HepG2 (cell line): ENCODE data around the gene PRDM10. TPM values are rescaled to one million over a fixed set of nuclear protein-coding genes. Genes with fewer than 3 reads are reported as not detected.

ENCODE experiments used
- BCL6 ChIP-seq: IDR thresholded peaks from 2 replicates; pipeline ENCODE4 v1.6.1; 2016; ENCODE audit warnings: missing genetic modification reagents, missing compliant biosample characterization
- CREB1 ChIP-seq, 2 experiments: fragments of 450-650 bp in 1 of 2; IDR thresholded peaks; 2 replicates each; pipeline ENCODE4 v1.6.1; 2016 to 2017; ENCODE audit warnings: control low read depth in 1 of 2, mild to moderate bottlenecking in 1 of 2, missing compliant biosample characterization in 1 of 2, missing genetic modification characterization in 1 of 2
- HDAC6 ChIP-seq: fragments of 200-600 bp; sonication (generic); IDR thresholded peaks from 2 replicates; pipeline ENCODE4 v1.7.0; 2017; ENCODE audit warnings: mild to moderate bottlenecking, antibody characterized with exemption, low read length, low read depth
- MIER3 ChIP-seq: IDR thresholded peaks from 2 replicates; pipeline ENCODE4 v1.6.1; 2016; ENCODE audit warnings: missing compliant biosample characterization, borderline replicate concordance
- NFE2 ChIP-seq: sonication (generic); formaldehyde crosslinking; IDR thresholded peaks from 2 replicates; pipeline ENCODE4 v1.4.0; 2020; ENCODE audit warnings: missing genetic modification reagents
- NFIB ChIP-seq: sonication (generic); formaldehyde crosslinking; IDR thresholded peaks from 2 replicates; pipeline ENCODE4 v1.9.0; 2021; ENCODE audit warnings: missing genetic modification reagents, mild to moderate bottlenecking, borderline replicate concordance
- NR2F2 ChIP-seq: IDR thresholded peaks from 2 replicates; pipeline ENCODE4 v1.6.1; 2012; ENCODE audit warnings: low read depth, inconsistent platforms, borderline replicate concordance
- NR3C1 ChIP-seq: sonication (generic); formaldehyde crosslinking; IDR thresholded peaks from 2 replicates; pipeline ENCODE4 v1.4.0; 2020; ENCODE audit warnings: missing genetic modification reagents
- RXRB ChIP-seq: IDR thresholded peaks from 2 replicates; pipeline ENCODE4 v1.6.1; 2016; ENCODE audit warnings: borderline replicate concordance, missing genetic modification reagents, missing compliant biosample characterization
- SNAPC2 ChIP-seq: sonication (generic); formaldehyde crosslinking; IDR thresholded peaks from 2 replicates; pipeline ENCODE4 v1.8.1; 2022; ENCODE audit warnings: mild to moderate bottlenecking, missing genetic modification reagents
- SOX13 ChIP-seq, 3 experiments: fragments of 450-650 bp in 1 of 3; sonication (generic) in 1 of 3; formaldehyde crosslinking in 1 of 3; IDR thresholded peaks in 2 of 3; conservative IDR thresholded peaks in 1 of 3; 2 replicates each; pipeline versions ENCODE4 v1.5.0 to v1.6.1; 2016 to 2020; ENCODE audit warnings: antibody characterized with exemption in 1 of 3, mild to moderate bottlenecking in 1 of 3, missing compliant biosample characterization in 1 of 3, missing genetic modification reagents in 1 of 3, moderate library complexity in 1 of 3
- TBX3 ChIP-seq: fragments of 450-650 bp; IDR thresholded peaks from 2 replicates; pipeline ENCODE4 v1.6.1; 2017; ENCODE audit warnings: antibody characterized with exemption, mild to moderate bottlenecking, inconsistent platforms, borderline replicate concordance
- ZBTB20 ChIP-seq: sonication (generic); formaldehyde crosslinking; IDR thresholded peaks from 2 replicates; pipeline ENCODE4 v1.8.1; 2023; ENCODE audit warnings: missing genetic modification reagents, low read depth, mild to moderate bottlenecking, borderline replicate concordance
- ZNF431 ChIP-seq: sonication (generic); formaldehyde crosslinking; IDR thresholded peaks from 2 replicates; pipeline ENCODE4 v1.9.0; 2022; ENCODE audit warnings: missing genetic modification reagents, low read depth, mild to moderate bottlenecking, borderline replicate concordance
- ZNF547 ChIP-seq: sonication (generic); formaldehyde crosslinking; IDR thresholded peaks from 2 replicates; pipeline ENCODE4 v1.5.1; 2020; ENCODE audit warnings: mild to moderate bottlenecking, missing genetic modification reagents
- ZNF678 ChIP-seq: sonication (generic); formaldehyde crosslinking; IDR thresholded peaks from 2 replicates; pipeline ENCODE4 v1.4.0; 2020; ENCODE audit warnings: mild to moderate bottlenecking, missing genetic modification reagents
- polyA plus RNA-seq, 8 experiments: library from polyadenylated mRNA; depleted of rRNA in 3 of 8; stranded (reverse) in 7 of 8; unstranded in 1 of 8; fragments of >200 nt; fragmentation: Illumina TruSeq in 4 of 8; extraction: Trizol in 4 of 8; gene quantifications; 2 replicates each; pipeline versions ENCODE4 v1.2.1 to v1.2.3, GENCODE V29; 2011 to 2016; ENCODE audit warnings: low read depth in 4 of 8, missing spikeins in 1 of 8, mixed read lengths in 1 of 8; ENCODE audit not compliant: insufficient read depth in 1 of 8
- total RNA-seq, 5 experiments: library from RNA; depleted of rRNA; stranded (reverse); fragments of >200 nt; fragmentation: Illumina TruSeq; extraction: Trizol; gene quantifications; 2 replicates each; pipeline ENCODE4 v1.2.3, GENCODE V29; 2016; ENCODE audit warnings: low read depth in 1 of 5
- TF ChIP-seq, protein P1 (sequence below): IDR thresholded peaks from 2 replicates; pipeline ENCODE4 v1.6.1; 2016; ENCODE audit warnings: low read depth, control low read depth
- TF ChIP-seq, protein P2 (sequence below): sonication (generic); formaldehyde crosslinking; IDR thresholded peaks from 2 replicates; pipeline ENCODE4 v1.4.0; 2020; ENCODE audit warnings: missing genetic modification reagents
- TF ChIP-seq, protein P3 (sequence below): IDR thresholded peaks from 2 replicates; pipeline ENCODE4 v1.4.0; 2020; ENCODE audit warnings: mild to moderate bottlenecking, missing genetic modification reagents
- TF ChIP-seq, protein P4 (sequence below): sonication (generic); formaldehyde crosslinking; conservative IDR thresholded peaks from 2 replicates; pipeline ENCODE4 v1.4.0; 2020; ENCODE audit warnings: mild to moderate bottlenecking, missing genetic modification reagents, moderate library complexity

The PRDM10 gene
- total and polyA plus RNA-seq, 2 of the 13 experiments (the other 11 are each of a cell fraction or from before 2014, with no cell fraction given), result 5.7 to 5.8 TPM

DNA sequence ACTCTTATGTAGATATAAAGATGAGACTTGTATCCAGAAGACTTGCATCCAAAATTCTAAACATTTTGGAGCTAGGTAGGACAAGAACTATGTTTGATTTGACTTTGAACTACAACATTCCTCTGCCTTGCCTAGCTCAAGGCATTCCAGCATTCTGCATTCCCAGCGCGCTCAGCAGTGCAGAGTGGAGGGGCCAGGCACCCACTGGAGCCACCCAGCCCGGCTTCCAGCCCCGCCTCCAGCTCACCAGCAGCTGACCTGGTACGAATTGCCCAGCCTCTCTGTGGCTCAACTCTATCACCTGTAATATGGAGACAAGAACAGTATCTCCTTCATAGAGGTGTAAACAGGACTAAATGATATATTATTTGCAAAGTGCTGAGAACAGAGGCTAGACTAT, 28.8 kb downstream of the PRDM10 start (continued):
- TF ChIP-seq MIER3 (CRISPR knock-in tag) (no peak), NFIB (CRISPR knock-in tag) (no peak), ZNF431 (no peak), HDAC6 (no peak), TBX3 (no peak), SNAPC2 (no peak), ZNF678 (no peak), ZNF547 (CRISPR knock-in tag) (no peak), NR2F2 (no peak), RXRB (CRISPR knock-in tag) (no peak; the same call in 1 of the 2 replicates), NFE2 (CRISPR knock-in tag) (no peak), BCL6 (CRISPR knock-in tag) (0 out of 2 replicates have a peak, but pooled peaks have one; percentile 48), ZBTB20 (CRISPR knock-in tag) (no peak), NR3C1 (no peak), CREB1 (IDR thresholded peaks at IDR 0.05) (no peak), CREB1 (CRISPR knock-in tag; IDR thresholded peaks at IDR 0.05) (0 out of 2 replicates have a peak, but pooled peaks have one; percentile 9), SOX13 (IDR thresholded peaks at IDR 0.05) (no peak), SOX13 (CRISPR knock-in tag; conservative IDR thresholded peaks at IDR 0.05 in 1 of 2, IDR thresholded peaks at IDR 0.05 in 1 of 2) (peak in 1 of 2 experiments; percentile 43; a peak in 1 of 4 replicates)
- TF ChIP-seq, protein P1, sequence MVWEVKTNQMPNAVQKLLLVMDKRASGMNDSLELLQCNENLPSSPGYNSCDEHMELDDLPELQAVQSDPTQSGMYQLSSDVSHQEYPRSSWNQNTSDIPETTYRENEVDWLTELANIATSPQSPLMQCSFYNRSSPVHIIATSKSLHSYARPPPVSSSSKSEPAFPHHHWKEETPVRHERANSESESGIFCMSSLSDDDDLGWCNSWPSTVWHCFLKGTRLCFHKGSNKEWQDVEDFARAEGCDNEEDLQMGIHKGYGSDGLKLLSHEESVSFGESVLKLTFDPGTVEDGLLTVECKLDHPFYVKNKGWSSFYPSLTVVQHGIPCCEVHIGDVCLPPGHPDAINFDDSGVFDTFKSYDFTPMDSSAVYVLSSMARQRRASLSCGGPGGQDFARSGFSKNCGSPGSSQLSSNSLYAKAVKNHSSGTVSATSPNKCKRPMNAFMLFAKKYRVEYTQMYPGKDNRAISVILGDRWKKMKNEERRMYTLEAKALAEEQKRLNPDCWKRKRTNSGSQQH (CRISPR knock-in tag), result no peak
- TF ChIP-seq, protein P2, sequence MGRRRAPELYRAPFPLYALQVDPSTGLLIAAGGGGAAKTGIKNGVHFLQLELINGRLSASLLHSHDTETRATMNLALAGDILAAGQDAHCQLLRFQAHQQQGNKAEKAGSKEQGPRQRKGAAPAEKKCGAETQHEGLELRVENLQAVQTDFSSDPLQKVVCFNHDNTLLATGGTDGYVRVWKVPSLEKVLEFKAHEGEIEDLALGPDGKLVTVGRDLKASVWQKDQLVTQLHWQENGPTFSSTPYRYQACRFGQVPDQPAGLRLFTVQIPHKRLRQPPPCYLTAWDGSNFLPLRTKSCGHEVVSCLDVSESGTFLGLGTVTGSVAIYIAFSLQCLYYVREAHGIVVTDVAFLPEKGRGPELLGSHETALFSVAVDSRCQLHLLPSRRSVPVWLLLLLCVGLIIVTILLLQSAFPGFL (CRISPR knock-in tag), result no peak
- TF ChIP-seq, protein P3, sequence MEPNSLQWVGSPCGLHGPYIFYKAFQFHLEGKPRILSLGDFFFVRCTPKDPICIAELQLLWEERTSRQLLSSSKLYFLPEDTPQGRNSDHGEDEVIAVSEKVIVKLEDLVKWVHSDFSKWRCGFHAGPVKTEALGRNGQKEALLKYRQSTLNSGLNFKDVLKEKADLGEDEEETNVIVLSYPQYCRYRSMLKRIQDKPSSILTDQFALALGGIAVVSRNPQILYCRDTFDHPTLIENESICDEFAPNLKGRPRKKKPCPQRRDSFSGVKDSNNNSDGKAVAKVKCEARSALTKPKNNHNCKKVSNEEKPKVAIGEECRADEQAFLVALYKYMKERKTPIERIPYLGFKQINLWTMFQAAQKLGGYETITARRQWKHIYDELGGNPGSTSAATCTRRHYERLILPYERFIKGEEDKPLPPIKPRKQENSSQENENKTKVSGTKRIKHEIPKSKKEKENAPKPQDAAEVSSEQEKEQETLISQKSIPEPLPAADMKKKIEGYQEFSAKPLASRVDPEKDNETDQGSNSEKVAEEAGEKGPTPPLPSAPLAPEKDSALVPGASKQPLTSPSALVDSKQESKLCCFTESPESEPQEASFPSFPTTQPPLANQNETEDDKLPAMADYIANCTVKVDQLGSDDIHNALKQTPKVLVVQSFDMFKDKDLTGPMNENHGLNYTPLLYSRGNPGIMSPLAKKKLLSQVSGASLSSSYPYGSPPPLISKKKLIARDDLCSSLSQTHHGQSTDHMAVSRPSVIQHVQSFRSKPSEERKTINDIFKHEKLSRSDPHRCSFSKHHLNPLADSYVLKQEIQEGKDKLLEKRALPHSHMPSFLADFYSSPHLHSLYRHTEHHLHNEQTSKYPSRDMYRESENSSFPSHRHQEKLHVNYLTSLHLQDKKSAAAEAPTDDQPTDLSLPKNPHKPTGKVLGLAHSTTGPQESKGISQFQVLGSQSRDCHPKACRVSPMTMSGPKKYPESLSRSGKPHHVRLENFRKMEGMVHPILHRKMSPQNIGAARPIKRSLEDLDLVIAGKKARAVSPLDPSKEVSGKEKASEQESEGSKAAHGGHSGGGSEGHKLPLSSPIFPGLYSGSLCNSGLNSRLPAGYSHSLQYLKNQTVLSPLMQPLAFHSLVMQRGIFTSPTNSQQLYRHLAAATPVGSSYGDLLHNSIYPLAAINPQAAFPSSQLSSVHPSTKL (CRISPR knock-in tag), result peak; percentile 68
- TF ChIP-seq, protein P4, sequence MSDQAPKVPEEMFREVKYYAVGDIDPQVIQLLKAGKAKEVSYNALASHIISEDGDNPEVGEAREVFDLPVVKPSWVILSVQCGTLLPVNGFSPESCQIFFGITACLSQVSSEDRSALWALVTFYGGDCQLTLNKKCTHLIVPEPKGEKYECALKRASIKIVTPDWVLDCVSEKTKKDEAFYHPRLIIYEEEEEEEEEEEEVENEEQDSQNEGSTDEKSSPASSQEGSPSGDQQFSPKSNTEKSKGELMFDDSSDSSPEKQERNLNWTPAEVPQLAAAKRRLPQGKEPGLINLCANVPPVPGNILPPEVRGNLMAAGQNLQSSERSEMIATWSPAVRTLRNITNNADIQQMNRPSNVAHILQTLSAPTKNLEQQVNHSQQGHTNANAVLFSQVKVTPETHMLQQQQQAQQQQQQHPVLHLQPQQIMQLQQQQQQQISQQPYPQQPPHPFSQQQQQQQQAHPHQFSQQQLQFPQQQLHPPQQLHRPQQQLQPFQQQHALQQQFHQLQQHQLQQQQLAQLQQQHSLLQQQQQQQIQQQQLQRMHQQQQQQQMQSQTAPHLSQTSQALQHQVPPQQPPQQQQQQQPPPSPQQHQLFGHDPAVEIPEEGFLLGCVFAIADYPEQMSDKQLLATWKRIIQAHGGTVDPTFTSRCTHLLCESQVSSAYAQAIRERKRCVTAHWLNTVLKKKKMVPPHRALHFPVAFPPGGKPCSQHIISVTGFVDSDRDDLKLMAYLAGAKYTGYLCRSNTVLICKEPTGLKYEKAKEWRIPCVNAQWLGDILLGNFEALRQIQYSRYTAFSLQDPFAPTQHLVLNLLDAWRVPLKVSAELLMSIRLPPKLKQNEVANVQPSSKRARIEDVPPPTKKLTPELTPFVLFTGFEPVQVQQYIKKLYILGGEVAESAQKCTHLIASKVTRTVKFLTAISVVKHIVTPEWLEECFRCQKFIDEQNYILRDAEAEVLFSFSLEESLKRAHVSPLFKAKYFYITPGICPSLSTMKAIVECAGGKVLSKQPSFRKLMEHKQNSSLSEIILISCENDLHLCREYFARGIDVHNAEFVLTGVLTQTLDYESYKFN (CRISPR knock-in tag), result peak; percentile 50
